RWPE2 (cell line): ENCODE measurements around the gene NOTUM.

Source experiments
- ATAC-seq: fragments of 200-7000 bp; cut with Tn5 transposase; 3 replicates; pipeline ENCODE4 v1.9.1; 2021; ENCODE audit warnings: low read depth
- DNase-seq: peaks from one replicate; pipeline ENCODE4 v3.0.0-alpha.2; 2020; ENCODE audit warnings: low spot score
- H3K27ac ChIP-seq: fragments of 450-650 bp; 2 replicates; pipeline ENCODE4 v1.5.1; 2017; ENCODE audit warnings: mild to moderate bottlenecking; ENCODE audit not compliant: poor library complexity, severe bottlenecking
- H3K27me3 ChIP-seq: fragments of 250-450 bp; sonication (Bioruptor Pico); 2 replicates; pipeline ENCODE4 v1.5.1; 2021; ENCODE audit warnings: mild to moderate bottlenecking, moderate library complexity; ENCODE audit not compliant: insufficient read depth, poor library complexity, severe bottlenecking
- H3K36me3 ChIP-seq: fragments of 250-450 bp; sonication (Bioruptor Pico); 2 replicates; pipeline ENCODE4 v1.5.1; 2020; ENCODE audit warnings: low read depth, mild to moderate bottlenecking, moderate library complexity
- H3K4me1 ChIP-seq: fragments of 250-450 bp; sonication (Bioruptor Pico); 2 replicates; pipeline ENCODE4 v1.5.1; 2021; ENCODE audit warnings: mild to moderate bottlenecking, moderate library complexity; ENCODE audit not compliant: insufficient read depth, poor library complexity, severe bottlenecking
- H3K4me3 ChIP-seq: fragments of 250-450 bp; sonication (Bioruptor Pico); 2 replicates; pipeline ENCODE4 v1.5.1; 2021; ENCODE audit warnings: mild to moderate bottlenecking, moderate library complexity; ENCODE audit not compliant: severe bottlenecking
- H3K9me3 ChIP-seq: fragments of 250-450 bp; sonication (Bioruptor Pico); 2 replicates; pipeline ENCODE4 v1.5.1; 2021; ENCODE audit warnings: mild to moderate bottlenecking, moderate library complexity; ENCODE audit not compliant: severe bottlenecking
- CTCF ChIP-seq: fragments of 450-650 bp; IDR thresholded peaks from one replicate; pipeline ENCODE4 v1.5.1; 2017; ENCODE audit warnings: mild to moderate bottlenecking, moderate library complexity; ENCODE audit not compliant: poor library complexity, severe bottlenecking

Gene NOTUM

GRCh38 chr17:81927653-81928543, 33.1 kb downstream of the NOTUM start, which contains the start of gene MAFG:
Gene MAFG, minus strand, starts transcription at chr17:81927735. Its CDS starts 4,550 bp downstream, at chr17:81923185.
- ATAC-seq (peak; percentile 19), DNase-seq (no peak)
- H3K27me3 ChIP-seq, result no peaks in the 10 kb centered on the region
- peak within 1 kb of the TSS; percentile 62 for H3K4me3 ChIP-seq
- H3K4me1 ChIP-seq, result peaks cover 14% of the 10 kb centered on the region
- peak; percentile 50 for TF ChIP-seq CTCF
- H3K27ac ChIP-seq, result peak within 1 kb of the TSS; percentile 90
- H3K9me3 ChIP-seq, result no peaks in the 10 kb centered on the region
- H3K36me3 ChIP-seq, result peaks cover under 1% of the 10 kb centered on the region; the same call in 1 of the 2 replicates

- no peak for ATAC-seq
- H3K27ac ChIP-seq, result peak overlapping the region; percentile 90
- no peaks in the 10 kb centered on the region for H3K27me3 ChIP-seq
- no peak for DNase-seq
- H3K9me3 ChIP-seq, result no peaks in the 10 kb centered on the region
- no peak for TF ChIP-seq CTCF
- H3K36me3 ChIP-seq, result peaks cover 8% of the 10 kb centered on the region
- H3K4me1 ChIP-seq, result peaks cover 14% of the 10 kb centered on the region
- H3K4me3 ChIP-seq, result peak overlapping the region; percentile 62
These were observed 33.8 kb downstream of the NOTUM start for GRCh38 chr17:81927152-81927652.

- Histone ChIP-seq H3K9me3 (no peaks in the 10 kb centered on the region), H3K27me3 (no peaks in the 10 kb centered on the region), H3K36me3 (peaks cover 14% of the 10 kb centered on the region), H3K4me3 (peak overlapping the region; percentile 62), H3K27ac (peak overlapping the region; percentile 90), H3K4me1 (peaks cover 14% of the 10 kb centered on the region)
- no peak for TF ChIP-seq CTCF
- DNase-seq, result no peak
- peak; percentile 36 for ATAC-seq
These were observed 34.4 kb downstream of the NOTUM start for GRCh38 chr17:81926451-81927151.

- no peak for TF ChIP-seq CTCF
- Histone ChIP-seq H3K9me3 (no peaks in the 10 kb centered on the region), H3K36me3 (peaks cover 18% of the 10 kb centered on the region), H3K4me1 (peaks cover 14% of the 10 kb centered on the region), H3K27ac (peak overlapping the region; percentile 90), H3K4me3 (peak overlapping the region; percentile 62), H3K27me3 (no peaks in the 10 kb centered on the region)
- no peak for ATAC-seq
- DNase-seq, result no peak
These were observed 35.0 kb downstream of the NOTUM start for GRCh38 chr17:81925860-81926450.
